HG02973 (cell line): ENCODE measurements around the gene MNX1.

ENCODE experiments used
- ATAC-seq: cut with Tn5 transposase; IDR thresholded peaks from one replicate; pipeline ENCODE4 v1.9.1; 2021; ENCODE audit warnings: moderate library complexity; ENCODE audit not compliant: unreplicated experiment

The MNX1 gene

DNA sequence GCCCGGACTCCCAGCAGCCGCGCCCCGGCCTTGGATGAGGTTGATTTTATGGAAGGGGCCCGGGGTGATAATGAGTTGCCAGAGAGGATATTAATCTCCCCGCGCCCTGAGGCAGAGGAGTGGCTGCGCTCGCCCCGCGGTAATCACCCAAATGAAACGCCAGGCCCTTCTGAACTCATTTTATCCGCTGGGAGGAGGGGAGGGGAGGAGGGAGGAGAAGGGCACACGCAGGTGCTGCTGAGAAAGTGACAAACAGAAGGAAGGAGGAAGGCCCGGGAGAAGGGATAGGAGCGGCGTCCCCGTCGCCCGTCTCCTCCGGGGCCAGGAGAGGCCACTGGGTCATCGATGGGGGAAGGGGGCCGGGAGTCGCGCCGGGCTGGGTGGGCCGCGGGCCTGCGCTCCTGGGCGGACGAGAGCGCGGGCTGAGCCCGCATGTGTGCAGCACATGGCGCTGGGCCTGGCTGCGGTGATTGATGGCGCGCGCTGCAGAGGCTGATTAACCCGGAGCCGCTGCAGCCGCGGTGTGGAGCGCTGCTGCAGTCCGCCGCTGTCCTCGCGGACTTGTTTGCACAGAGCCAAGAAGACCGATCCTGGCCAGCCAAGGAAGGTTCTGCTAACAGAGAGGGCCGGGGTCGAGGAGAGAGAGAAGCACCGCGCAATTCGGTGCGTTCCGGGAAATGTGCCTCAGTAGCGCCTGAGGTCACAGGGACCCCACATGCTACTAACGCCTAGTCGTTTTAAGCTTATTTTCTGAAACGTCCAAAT lies 6.5 kb downstream of the MNX1 start:
- ATAC-seq, result no peak

GRCh38 chr7:157003445-157003755 lies 7.1 kb downstream of the MNX1 start:
- ATAC-seq, result no peak

DNA sequence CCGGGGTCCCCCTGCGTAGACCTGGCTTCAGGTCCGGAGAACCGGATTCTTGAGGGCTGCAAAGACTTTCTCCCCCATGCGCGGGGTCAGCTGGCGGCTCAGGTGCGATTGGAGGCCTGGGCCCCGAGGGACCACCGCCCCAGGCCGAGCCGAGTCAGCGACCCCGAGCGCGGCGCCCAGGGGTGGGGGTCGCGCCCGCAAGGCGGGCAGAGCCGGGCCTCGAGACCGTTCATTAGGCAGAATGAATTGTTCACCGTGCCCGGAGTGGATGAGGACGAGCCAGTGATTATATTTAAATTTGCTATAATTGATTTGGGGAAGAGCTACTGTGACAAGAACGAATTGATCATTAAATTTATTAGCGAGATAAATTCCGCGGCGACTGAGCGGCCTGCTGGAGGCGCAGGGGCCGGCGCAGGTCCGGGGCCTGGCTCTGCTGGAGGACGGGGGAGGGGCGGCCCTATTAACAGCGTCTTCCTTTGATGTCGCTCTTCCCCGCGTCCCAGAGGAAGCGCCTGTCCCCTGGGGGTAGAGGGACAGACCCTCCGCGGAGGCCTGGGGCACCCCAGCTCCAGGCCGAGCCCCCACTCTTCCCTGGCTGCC lies 7.5 kb downstream of the MNX1 start:
- ATAC-seq, result no peak

- no peak for ATAC-seq
Observed at GRCh38 chr7:157001920-157002818, 8.3 kb downstream of the MNX1 start.

GRCh38 chr7:157000741-157001653 lies 9.5 kb downstream of the MNX1 start:
- ATAC-seq, result no peak

DNA sequence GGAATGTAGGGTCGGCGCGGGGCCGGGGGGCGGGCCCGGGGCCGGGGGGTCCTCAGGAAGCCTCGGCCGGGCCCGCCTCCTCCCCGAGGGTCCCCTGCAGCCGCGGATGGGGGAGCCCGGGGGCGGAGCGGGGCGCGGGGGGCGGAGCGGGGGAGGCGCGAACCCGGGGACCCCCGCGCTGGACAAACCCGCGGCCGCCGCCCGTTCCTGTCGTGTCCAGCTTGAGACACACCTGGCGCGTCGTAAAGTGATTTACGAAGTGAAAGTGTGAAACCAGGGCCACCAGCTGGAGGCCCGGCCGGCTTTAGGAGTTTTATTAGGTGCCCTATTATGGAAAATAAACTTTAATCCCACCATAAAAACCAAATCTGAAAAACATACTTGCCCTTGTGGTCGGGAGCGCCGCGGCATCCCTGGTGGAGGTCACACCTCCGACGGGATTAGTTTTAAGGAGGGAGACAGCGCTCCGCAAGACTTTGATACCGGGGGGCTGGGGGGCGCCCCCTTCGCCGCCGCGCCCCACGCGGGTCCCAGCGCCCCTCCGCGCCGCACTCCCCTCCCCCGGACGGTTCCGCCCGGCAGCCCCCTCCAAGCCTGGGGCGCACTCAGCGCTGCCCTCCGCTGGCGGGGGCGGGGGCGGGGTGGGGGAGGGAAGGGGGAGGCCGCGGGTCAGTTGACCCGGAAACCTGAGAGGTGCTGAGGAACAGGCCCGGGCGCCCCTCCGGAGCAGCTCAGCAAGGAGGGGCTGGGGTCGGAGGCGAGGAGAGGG lies 10.3 kb downstream of the MNX1 start:
- ATAC-seq, result no peak

DNA sequence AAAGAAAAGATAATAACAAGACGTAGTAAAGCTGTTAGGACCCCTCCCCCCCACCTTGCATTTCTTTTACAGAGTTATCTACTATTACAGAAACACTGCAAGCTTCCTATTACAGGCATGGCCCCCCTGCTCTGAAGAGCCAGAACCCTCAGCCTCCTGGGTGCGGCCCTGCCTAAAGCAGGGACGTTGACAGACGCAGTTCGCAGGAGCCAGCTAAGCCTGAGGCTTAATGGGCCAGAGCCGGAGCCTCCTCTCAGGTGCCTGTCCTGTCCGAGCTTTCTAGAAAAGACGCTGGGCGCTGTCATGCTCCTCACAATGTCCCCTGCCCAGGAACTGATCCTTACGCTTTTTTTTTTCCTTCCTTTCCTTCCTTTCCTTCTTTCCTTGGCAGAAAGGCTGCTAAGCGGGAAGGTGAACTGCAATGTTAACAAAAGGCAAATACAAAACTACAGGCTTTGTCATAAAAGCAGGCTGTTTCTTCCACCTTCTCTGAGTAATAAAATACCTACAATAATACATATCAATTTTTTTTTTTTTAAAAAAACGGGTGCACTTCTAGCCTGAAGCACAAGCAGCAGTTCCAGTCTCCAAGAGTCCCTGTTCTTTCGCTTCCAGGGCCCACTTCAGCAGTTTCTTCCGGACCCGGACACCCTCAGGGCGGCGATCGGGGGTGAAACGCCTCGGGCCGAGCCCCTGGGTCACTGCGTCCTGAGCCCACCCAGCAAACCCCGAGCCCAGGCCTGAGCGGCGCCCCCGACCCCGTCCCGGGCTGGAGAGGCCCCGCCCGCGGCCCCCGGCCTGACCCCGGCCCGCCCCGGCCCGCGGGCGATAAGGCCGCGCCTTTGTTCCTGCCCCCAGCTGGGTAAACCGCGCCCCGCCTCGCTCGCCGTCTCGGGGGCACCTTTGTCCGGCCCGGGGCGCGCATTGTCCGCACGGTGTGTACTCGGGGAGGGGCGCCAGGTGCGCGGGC lies 11.2 kb downstream of the MNX1 start:
- no peak for ATAC-seq

DNA sequence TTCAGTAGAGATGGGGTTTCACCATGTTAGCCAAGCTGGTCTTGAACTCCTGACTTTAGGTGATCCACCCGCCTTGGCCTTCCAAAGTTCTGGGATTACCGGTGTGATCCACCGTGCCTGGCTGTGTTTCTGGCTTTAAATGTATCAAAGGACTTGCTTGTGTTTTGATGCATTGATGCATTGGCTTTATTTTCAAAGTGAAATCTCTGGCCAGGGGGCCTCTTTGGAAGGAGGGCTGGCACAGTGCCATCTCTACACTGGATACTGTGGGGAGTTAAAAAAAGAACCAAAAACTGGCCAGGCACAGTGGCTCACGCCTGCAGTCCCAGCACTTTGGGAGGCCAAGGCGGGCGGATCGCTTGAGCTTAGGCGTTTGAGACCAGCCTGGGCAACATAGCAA lies 16.0 kb downstream of the MNX1 start:
- no peak for ATAC-seq

DNA sequence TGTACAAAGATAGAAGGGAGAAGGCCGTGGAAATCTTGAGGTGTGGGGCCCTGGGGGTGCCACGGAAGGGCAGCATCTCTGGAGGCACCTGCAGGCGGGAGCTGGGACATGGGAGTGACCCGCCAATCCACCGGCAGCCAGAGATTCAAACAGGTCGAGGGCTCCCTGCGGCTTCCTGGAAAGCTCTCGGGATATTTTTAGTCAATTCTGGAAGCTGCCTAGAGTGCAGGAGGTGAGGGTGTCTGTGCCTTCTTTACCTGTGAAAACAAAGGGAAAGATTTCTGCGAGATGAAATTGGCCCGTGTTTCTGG lies 16.6 kb downstream of the MNX1 start:
- ATAC-seq, result no peak

DNA sequence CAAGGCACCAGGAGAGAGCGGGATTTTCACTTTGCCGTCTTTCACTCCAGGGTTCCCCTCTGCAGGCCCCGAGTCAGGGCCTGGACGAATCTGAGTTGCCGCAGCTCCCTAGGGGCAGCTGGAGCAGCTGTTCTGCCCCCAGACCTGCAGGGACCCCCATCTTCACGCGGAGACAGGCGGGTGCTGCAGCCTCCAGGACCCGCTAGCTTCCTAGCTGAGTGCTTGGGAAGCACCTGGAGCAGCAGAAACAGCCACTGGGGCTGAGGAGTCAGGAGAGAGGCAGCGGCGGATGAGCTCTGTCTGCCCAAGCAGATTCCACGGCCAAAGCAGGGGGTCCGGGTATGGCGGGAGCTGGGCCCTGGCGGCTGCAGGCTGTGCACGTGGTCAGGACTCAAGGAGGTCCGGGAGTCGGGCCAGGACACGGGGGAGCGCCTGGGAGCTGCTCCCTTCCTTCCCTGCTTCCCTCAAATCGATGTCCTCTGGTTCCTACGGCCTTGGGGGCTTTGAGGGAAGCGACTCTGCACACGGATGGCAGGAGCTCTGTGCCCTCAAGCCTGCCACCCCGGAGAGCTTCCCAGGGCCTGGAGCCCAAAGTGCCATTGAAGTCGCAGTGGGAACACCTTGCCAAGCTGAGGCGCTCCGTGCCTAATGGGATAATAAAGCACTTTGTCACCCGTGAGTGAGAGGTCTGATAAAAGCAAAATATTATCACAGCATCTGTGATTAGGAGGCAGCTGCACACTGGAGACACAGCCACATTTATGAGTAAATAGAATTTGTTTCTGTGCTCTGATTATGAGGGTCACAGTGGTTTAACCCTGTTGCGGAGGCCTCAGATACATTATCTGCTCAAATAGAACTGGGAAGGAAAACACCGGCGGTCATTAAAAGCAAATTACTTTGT lies 17.2 kb downstream of the MNX1 start:
- no peak for ATAC-seq

DNA sequence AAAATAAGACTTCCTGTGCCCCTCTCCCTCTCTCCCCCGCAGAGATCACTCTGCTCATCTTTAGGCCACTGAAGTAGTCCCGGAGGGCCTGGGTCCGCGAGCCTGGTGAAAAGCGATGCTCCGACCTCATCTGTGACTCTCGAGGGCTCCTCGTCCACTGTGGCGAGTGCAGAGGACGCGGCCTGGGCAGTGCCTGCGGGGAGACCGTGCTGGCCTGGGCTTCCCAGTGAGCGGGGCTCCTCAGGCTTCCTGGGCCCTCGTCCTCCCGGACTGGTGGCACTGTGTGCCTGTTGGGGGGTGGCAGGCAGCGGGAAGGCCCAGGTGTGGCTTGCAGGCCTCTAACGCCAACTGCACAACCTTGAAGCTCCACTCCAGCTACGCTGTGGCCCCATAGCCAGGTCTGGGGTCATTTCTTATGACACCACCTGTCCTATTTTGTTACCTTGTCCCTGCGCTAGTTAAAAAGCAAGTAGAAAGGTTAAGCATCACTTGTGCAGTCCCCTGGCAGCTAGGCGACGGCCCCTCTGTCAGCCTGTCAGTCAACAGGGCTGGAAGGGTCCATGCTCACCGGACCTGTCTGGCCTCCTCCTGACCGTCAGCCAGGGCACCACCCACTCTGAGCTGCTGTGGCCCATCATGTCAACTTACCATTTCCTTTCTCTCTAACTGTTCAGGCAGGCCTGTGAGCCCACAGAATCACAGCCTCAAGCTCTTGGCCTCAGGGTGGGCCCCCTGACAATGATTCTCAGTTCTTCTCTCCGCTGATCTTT lies 20.5 kb downstream of the MNX1 start:
- no peak for ATAC-seq

- no peak for ATAC-seq
Observed at GRCh38 chr7:156988343-156989185, 21.9 kb downstream of the MNX1 start.

DNA sequence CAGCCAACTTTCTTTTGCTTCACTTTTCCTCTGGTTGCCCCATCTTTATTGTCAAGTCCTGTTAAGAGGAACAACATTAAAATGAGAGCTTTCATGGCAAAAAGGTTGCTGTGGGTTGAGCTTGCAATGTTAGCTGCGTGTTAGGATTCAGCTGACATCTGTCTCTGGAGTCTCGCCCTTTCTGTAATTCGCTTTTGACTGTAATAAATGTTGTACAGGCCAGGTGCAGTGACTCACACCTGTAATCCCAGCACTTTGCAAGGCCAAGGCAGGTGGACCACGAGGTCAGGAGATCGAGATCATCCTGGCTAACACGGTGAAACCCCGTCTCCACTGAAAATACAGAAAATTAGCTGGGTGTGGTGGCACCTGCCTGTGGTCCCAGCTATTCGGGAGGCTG lies 24.1 kb downstream of the MNX1 start:
- no peak for ATAC-seq

DNA sequence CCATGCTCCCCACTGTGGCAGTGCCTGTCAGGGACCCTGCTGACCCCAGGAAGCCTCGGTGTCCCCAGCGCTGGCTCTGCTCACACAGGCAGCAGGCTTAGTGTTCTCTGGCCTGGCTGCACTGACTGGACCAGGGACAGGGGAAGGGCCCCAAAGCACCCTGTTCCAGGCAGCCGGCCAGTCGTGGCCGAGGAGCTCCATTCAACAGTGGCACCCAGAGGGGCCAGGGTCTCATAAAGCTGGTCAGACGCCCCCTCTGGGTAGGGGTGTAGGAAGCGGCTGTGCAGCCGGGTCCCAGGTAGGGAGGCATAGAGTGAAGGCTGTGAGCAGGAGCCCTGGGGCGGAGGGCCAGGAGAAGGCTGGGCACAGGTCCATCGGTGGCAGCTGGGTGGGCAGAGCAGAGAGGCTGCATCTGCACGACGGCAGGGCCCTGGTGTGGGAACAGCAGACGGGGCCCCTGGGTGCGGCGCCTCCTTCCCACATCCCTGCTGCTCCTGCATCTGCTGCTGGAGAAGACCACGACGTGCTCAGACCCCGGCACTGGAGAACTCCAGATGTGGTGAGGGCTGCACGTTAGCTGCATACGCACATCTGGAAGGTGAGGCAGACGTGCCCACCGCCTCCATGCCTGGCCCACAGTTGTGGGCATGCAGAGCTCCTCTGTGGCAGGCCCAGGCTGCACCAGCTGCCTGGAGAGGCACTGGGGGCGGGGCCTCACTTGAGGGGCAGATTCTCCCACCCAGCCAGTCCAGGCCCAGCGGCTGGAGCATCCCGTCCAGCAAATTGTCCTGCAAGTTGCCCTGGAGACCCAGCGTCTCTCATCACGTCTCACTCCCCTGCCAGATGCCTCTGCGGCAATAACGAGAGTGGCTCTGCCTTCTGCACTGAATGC lies 25.1 kb downstream of the MNX1 start:
- ATAC-seq, result no peak

- no peak for ATAC-seq
Observed at GRCh38 chr7:156984174-156984891, 26.1 kb downstream of the MNX1 start.
